ENCODE measurements around the gene SLC25A39. TPM values are rescaled to one million over a fixed set of nuclear protein-coding genes. Genes with fewer than 3 reads are reported as not detected.
"Not testable (repeated sequence)": the region's sequence is repeated elsewhere in the genome, so short reads cannot be mapped to it uniquely, and the experiment has no call there.

The SLC25A39 gene
- polyA plus RNA-seq, 1 experiment, result 84.5 TPM

DNA sequence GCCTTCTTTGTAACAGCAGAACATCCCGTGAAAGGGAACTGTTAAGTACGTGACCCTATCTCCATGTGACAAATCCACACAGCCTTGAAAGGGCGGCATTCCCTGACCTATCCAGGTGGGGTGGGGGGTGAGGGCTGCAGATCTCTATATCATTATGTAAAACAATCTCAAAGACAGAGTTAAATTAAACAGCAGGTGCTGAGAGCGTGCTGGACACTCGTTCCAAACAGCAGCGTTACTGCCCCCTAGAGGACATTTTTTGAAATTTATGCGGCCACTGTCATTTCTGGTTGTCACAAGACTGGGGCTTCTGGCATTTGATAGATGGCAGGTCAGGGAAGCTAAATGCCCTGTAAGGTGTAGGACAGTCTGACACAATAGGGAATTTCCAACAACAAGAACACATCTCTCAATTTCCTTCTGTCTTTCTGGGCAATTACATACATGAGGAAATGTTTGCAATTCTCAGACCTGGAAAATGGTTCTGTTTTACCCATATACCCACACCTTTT is 6.7 kb upstream of the SLC25A39 start:
- peak; percentile 80 for TF ChIP-seq CTCF (IDR thresholded peaks at IDR 0.05; ENCODE audit: insufficient read depth, low read depth, low read length)
- DNase-seq (ENCODE audit: low read depth), result peak; percentile 24
- Histone ChIP-seq H3K27me3 (ENCODE audit: control insufficient read depth, insufficient read depth, low read length) (0 out of 2 replicates have a peak, but pooled peaks cover 2% of the 10 kb centered on the region), H3K4me3 (ENCODE audit: low read depth, low read length) (no peak overlapping the region), H3K36me3 (ENCODE audit: control insufficient read depth, insufficient read depth, low read length) (no peaks in the 10 kb centered on the region)
- CTCF ChIA-PET, result interaction anchor here (0.7 to 7.8 kb wide), 28 partner anchors 10 to 248 kb away, joined by 3 to 59 read pairs (median 3); partner anchors contain the start of genes GPATCH8, GRN, HDAC5 and RUNDC3A
- POLR2A ChIA-PET, result no interaction called here

DNA sequence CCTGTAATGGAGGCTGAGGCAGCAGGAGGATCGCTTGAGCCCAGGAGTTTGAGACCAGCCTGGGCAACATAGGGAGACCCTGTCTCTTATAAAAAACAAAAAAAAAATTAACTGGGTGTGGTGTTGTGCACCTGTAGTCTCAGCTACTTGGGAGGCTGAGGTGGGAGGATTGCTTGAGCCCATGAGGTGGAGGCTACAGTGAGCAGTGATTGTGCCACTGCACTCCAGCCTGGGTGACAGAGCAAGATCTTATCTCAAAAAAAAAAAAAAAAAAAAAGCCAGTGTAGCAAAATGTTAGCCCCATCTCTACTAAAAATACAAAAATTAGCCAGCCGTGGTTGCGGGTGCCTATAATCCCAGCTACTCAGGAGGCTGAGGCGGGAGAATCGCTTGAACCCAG is 5.6 kb upstream of the SLC25A39 start:
- CTCF ChIA-PET, result interaction anchor here (0.6 to 7.8 kb wide), 20 partner anchors 10 to 287 kb away, joined by 3 to 59 read pairs (median 5); partner anchors contain the start of genes GRN, HDAC5 and RUNDC3A
- H3K4me3 ChIP-seq (ENCODE audit: low read depth, low read length); H3K27me3 ChIP-seq (ENCODE audit: control insufficient read depth, insufficient read depth, low read length); H3K36me3 ChIP-seq (ENCODE audit: control insufficient read depth, insufficient read depth, low read length); DNase-seq (ENCODE audit: low read depth); POLR2A ChIA-PET: not testable (repeated sequence)

DNA sequence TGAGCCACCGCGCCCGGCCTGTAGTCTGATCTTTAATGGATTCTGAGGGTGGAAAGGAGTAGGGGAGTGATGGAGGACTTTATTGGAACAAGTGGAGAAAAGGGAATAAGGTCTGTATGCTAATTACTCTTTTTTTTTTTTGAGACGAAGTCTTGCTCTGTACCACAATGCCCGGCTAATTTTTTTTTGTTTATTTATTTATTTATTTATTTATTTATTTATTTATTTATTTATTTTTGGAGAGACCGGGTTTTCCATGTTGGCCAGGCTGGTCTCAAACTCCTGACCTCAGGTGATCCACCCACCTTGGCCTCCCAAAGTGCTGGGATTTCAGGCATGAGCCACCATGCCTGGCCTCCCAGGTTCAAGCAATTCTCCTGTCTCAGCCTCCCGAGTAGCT is 4.9 kb upstream of the SLC25A39 start:
- DNase-seq (ENCODE audit: low read depth); POLR2A ChIA-PET; H3K27me3 ChIP-seq (ENCODE audit: control insufficient read depth, insufficient read depth, low read length); H3K36me3 ChIP-seq (ENCODE audit: control insufficient read depth, insufficient read depth, low read length); H3K4me3 ChIP-seq (ENCODE audit: low read depth, low read length): not testable (repeated sequence)
- CTCF ChIA-PET, result interaction anchor here (1.9 to 7.8 kb wide), 6 partner anchors 11 to 131 kb away, joined by 8 to 59 read pairs (median 12); no protein-coding TSS in a partner anchor

DNA sequence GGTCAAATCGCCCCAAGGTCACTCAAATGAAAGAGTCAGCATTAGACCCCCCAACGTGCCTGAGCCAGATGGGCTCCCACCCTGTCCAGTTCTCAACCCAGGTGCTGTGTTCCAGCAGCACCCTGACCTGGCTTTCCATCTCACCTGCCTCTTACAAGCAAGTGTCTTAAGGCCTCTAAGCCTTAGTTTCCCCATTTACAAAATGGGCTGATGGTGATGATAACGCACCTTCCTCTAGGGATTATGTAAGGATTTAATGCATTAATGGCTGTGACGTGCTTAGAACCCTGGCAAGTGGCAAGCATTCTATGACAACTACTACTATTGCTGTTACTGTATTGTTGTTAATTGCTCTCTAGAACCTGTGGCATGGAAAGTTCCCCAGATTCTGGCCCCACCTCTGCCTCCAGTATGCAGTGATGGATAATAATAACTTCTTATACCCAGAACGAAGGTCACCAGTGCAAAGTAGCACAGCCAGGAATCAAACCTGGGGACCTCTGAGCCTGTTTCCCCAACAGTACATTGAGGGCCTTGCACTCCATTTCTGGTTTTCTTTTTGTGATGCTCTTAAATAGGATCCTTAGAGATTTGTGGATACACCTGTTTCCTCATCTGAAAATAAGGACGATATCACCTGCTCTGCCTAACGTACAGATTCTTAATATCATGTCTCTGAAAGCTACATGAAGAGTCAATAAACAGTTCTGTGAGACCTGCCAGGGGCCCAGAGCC is 3.3 kb upstream of the SLC25A39 start:
- CTCF ChIA-PET, result interaction anchor here (0.6 to 7.8 kb wide), 8 partner anchors 20 to 365 kb away, joined by 3 to 59 read pairs (median 4); no protein-coding TSS in a partner anchor
- POLR2A ChIA-PET, result no interaction called here
- TF ChIP-seq CTCF (IDR thresholded peaks at IDR 0.05; ENCODE audit: insufficient read depth, low read depth, low read length), result no peak

GRCh38 chr17:44326861-44327444 is 2.3 kb upstream of the SLC25A39 start:
- Histone ChIP-seq H3K36me3 (ENCODE audit: control insufficient read depth, insufficient read depth, low read length) (peaks cover 3% of the 10 kb centered on the region; the same call in 1 of the 2 replicates), H3K27me3 (ENCODE audit: control insufficient read depth, insufficient read depth, low read length) (no peaks in the 10 kb centered on the region), H3K4me3 (ENCODE audit: low read depth, low read length) (no peak overlapping the region)
- DNase-seq (ENCODE audit: low read depth), result peak; percentile 81
- TF ChIP-seq CTCF (IDR thresholded peaks at IDR 0.05; ENCODE audit: insufficient read depth, low read depth, low read length), result no peak
- ChIA-PET POLR2A (interaction anchor here (0.6 kb wide), 2 partner anchors 18 to 109 kb away, joined by 3 to 4 read pairs; no protein-coding TSS in a partner anchor), CTCF (interaction anchor here (0.7 to 2.3 kb wide), 4 partner anchors 110 to 123 kb away, joined by 3 to 9 read pairs (median 4); no protein-coding TSS in a partner anchor)

More for the DNA sequence above, 3.3 kb upstream of the SLC25A39 start:
- Histone ChIP-seq H3K36me3 (ENCODE audit: control insufficient read depth, insufficient read depth, low read length) (no peaks in the 10 kb centered on the region), H3K27me3 (ENCODE audit: control insufficient read depth, insufficient read depth, low read length) (no peaks in the 10 kb centered on the region), H3K4me3 (ENCODE audit: low read depth, low read length) (no peak overlapping the region)
- no peak for DNase-seq (ENCODE audit: low read depth)

GRCh38 chr17:44324092-44324570 is 492 bp downstream of the SLC25A39 start:
- ChIA-PET CTCF (interaction anchor here (0.7 to 2.1 kb wide), 7 partner anchors 10 to 198 kb away, joined by 3 to 8 read pairs (median 4); no protein-coding TSS in a partner anchor), POLR2A (no interaction called here)
- peaks cover 18% of the 10 kb centered on the region for H3K36me3 ChIP-seq (ENCODE audit: control insufficient read depth, insufficient read depth, low read length)
- no peak for DNase-seq (ENCODE audit: low read depth)
- no peak for TF ChIP-seq CTCF (IDR thresholded peaks at IDR 0.05; ENCODE audit: insufficient read depth, low read depth, low read length)
- peak overlapping the region; percentile 93 for H3K4me3 ChIP-seq (ENCODE audit: low read depth, low read length)
- no peaks in the 10 kb centered on the region for H3K27me3 ChIP-seq (ENCODE audit: control insufficient read depth, insufficient read depth, low read length)
